ENCODE results near the gene MACF1.

Gene MACF1

GRCh38 chr1:39163469-39163868, 41.0 kb upstream of the MACF1 start:
- no peak for DNase-seq (ENCODE audit: low spot score)
- TF ChIP-seq, protein P1, sequence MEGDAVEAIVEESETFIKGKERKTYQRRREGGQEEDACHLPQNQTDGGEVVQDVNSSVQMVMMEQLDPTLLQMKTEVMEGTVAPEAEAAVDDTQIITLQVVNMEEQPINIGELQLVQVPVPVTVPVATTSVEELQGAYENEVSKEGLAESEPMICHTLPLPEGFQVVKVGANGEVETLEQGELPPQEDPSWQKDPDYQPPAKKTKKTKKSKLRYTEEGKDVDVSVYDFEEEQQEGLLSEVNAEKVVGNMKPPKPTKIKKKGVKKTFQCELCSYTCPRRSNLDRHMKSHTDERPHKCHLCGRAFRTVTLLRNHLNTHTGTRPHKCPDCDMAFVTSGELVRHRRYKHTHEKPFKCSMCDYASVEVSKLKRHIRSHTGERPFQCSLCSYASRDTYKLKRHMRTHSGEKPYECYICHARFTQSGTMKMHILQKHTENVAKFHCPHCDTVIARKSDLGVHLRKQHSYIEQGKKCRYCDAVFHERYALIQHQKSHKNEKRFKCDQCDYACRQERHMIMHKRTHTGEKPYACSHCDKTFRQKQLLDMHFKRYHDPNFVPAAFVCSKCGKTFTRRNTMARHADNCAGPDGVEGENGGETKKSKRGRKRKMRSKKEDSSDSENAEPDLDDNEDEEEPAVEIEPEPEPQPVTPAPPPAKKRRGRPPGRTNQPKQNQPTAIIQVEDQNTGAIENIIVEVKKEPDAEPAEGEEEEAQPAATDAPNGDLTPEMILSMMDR (IDR thresholded peaks at IDR 0.05; ENCODE audit: extremely low read depth, missing control alignments) = no peak

GRCh38 chr1:39164256-39164655, 40.2 kb upstream of the MACF1 start:
- TF ChIP-seq, protein P1 (IDR thresholded peaks at IDR 0.05; ENCODE audit: extremely low read depth, missing control alignments) = no peak
- no peak for DNase-seq (ENCODE audit: low spot score)

- TF ChIP-seq, protein P1 (IDR thresholded peaks at IDR 0.05; ENCODE audit: extremely low read depth, missing control alignments) = no peak
- no peak for DNase-seq (ENCODE audit: low spot score)
Measured at GRCh38 chr1:39165049-39165448, 39.4 kb upstream of the MACF1 start.

DNA sequence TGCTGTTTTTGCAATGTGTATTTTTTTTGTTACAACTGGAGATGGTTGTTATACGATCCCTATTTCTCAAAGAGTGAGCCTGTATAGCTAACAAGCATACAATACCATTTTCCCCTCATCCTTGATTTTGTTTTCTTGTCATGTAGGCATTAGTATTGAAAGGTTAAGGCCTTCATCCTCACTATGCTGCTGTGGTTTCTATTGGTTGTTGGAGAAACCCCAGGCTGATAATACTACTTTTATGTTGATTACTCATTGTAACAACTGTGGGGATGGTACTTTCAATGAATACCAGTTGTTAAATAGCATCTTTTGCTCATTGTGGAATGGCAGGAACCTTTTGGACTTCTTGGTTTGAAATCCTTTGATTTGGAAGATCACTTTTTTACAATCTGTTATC, 39.0 kb upstream of the MACF1 start:
- TF ChIP-seq, protein P1 (IDR thresholded peaks at IDR 0.05; ENCODE audit: extremely low read depth, missing control alignments) = no peak

DNA sequence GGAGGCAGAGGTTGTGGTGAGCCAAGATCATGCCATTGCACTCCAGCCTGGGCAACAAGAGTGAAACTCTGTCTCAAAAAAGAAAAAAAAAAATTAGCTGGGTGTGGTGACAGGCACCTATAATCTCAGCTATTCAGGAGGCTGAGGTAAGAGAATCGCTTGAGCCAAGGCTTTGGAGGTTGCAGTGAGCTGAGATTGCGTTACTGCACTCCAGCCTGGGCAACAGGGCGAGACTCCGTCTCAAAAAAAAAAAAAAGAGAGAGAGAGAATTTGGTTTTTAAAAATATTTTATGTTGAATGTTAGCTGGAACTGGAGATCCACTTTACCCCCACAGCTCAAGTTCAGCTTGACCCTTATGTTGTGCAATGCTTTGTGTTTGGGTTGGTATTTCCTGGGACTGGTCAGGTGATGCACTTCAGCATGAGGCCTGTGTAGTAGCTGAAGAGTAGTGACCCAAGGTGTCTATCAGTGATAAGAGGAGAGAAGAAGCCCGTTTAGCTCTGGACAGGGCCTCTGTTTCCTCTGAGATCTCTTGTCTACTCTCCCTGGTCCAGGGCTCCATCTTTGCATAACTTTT, 36.8 kb upstream of the MACF1 start:
- DNase-seq (ENCODE audit: low spot score) = no peak
- TF ChIP-seq, protein P1 (IDR thresholded peaks at IDR 0.05; ENCODE audit: extremely low read depth, missing control alignments) = no peak

More for the DNA sequence above, 39.0 kb upstream of the MACF1 start:
- no peak for DNase-seq (ENCODE audit: low spot score)

- DNase-seq (ENCODE audit: low spot score) = no peak
- TF ChIP-seq, protein P1 (IDR thresholded peaks at IDR 0.05; ENCODE audit: extremely low read depth, missing control alignments) = no peak
Measured at GRCh38 chr1:39168301-39169080, 36.0 kb upstream of the MACF1 start.
